HL-60 (cell line): Measurements from ENCODE around the gene OCEL1.

ENCODE experiments used
- DNase-seq, 2 experiments: peaks; one replicate each; pipeline ENCODE4 v3.0.0-alpha.2; 2010 to 2020; ENCODE audit warnings: low read depth in 1 of 2, low spot score in 1 of 2
- H3K27ac ChIP-seq: fragments of 250-450 bp; sonication (Bioruptor Pico); replicated peaks from 2 replicates; pipeline ENCODE4 v1.5.1; 2020; ENCODE audit warnings: mild to moderate bottlenecking, moderate library complexity
- H3K27me3 ChIP-seq: fragments of 250-450 bp; sonication (Bioruptor Pico); 2 replicates; pipeline ENCODE4 v1.5.1; 2021; ENCODE audit warnings: mild to moderate bottlenecking, moderate library complexity; ENCODE audit not compliant: insufficient read depth, poor library complexity, severe bottlenecking
- H3K4me3 ChIP-seq: replicated peaks from 2 replicates; pipeline ENCODE4 v1.5.1; 2011; ENCODE audit warnings: mild to moderate bottlenecking, control low read depth, low read length; ENCODE audit not compliant: insufficient read depth
- CTCF ChIP-seq: IDR thresholded peaks from one replicate; pipeline ENCODE4 v1.5.1; 2011; ENCODE audit warnings: low read length, control low read depth, inconsistent platforms; ENCODE audit not compliant: insufficient read depth
- GABPA ChIP-seq: IDR thresholded peaks from 2 replicates; pipeline ENCODE4 v1.6.1; 2012; ENCODE audit warnings: low read depth
- POLR2AphosphoS5 ChIP-seq: IDR thresholded peaks from 2 replicates; pipeline ENCODE4 v1.6.1; 2012; ENCODE audit warnings: low read depth
- REST ChIP-seq: IDR thresholded peaks from 2 replicates; pipeline ENCODE4 v1.6.1; 2012; ENCODE audit warnings: low read depth; ENCODE audit not compliant: insufficient replicate concordance
- SPI1 ChIP-seq: IDR thresholded peaks from 2 replicates; pipeline ENCODE4 v1.6.1; 2012; ENCODE audit warnings: low read depth, mild to moderate bottlenecking, borderline replicate concordance

Gene OCEL1

GRCh38 chr19:17254636-17255035, 28.6 kb downstream of the OCEL1 start:
- Histone ChIP-seq H3K27ac (no peak overlapping the region), H3K4me3 (no peak overlapping the region), H3K27me3 (no peaks in the 10 kb centered on the region)
- no peak for DNase-seq
- TF ChIP-seq SPI1 (no peak), POLR2AphosphoS5 (no peak), CTCF (no peak), REST (no peak), GABPA (no peak)

GRCh38 chr19:17255150-17255621, 29.2 kb downstream of the OCEL1 start:
- Histone ChIP-seq H3K27me3 (no peaks in the 10 kb centered on the region), H3K4me3 (no peak overlapping the region), H3K27ac (no peak overlapping the region)
- TF ChIP-seq SPI1 (no peak), GABPA (no peak), CTCF (no peak), REST (no peak)
- DNase-seq = no peak

GRCh38 chr19:17256130-17256529, 30.1 kb downstream of the OCEL1 start:
- Histone ChIP-seq H3K4me3 (no peak overlapping the region), H3K27me3 (no peaks in the 10 kb centered on the region), H3K27ac (no peak overlapping the region)
- TF ChIP-seq CTCF = no peak
- TF ChIP-seq REST = no peak
- no peak for TF ChIP-seq SPI1
- TF ChIP-seq POLR2AphosphoS5 = no peak
- TF ChIP-seq GABPA = no peak
- no peak for DNase-seq
